GM18907 (cell line): ENCODE measurements around the gene IFNA1.
A peak's percentile ranks its signal among the peaks of the same experiment; 100 is the strongest.
"Not testable (repeated sequence)": the region's sequence is repeated elsewhere in the genome, so short reads cannot be mapped to it uniquely, and the experiment has no call there.

ENCODE experiments used
- ATAC-seq: cut with Tn5 transposase; IDR thresholded peaks from one replicate; pipeline ENCODE4 v1.9.1; 2021; ENCODE audit warnings: mild to moderate bottlenecking, moderate library complexity; ENCODE audit not compliant: unreplicated experiment

The IFNA1 gene

DNA sequence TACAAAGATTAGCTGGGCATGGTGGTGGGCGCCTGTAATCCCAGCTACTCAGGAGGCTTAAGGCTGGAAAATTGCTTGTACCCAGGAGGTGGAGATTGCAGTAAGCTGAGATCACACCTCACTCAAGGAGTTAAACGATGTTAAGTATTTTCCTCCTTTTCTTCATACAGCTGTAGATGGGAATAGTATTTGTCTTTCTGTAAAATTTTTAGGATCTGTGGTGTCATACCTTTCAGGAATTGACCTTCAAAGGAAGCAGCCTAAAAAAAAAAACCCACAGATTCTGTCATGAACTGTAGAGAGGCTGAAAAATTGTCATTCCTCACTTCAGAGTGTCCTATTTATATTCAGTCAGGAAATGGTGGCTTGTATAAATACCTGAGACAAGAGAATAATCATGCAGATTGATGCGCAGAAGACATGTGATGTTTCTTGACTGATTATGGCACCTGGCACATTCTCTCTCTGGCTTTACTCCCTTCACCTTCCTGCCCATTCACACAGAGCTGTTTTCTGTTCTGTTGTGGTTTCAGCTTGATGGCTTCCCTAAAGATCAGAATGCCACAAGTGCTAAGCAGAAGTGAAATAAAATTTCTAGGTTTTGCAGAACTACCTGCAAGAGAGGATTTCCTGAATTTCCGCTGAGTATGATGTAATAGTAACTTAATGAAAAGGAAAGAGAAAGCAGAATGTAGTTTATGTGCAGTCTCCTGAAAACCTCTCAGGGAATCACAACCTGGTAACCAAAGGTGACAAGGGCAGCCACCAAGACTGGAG is 3.8 kb downstream of the IFNA1 start:
- ATAC-seq = peak; percentile 96

- not testable (repeated sequence) for ATAC-seq
Observed at GRCh38 chr9:21449312-21449711, 9.1 kb downstream of the IFNA1 start.

- no peak for ATAC-seq
Observed at GRCh38 chr9:21450733-21451394, 10.6 kb downstream of the IFNA1 start.

- ATAC-seq = no peak
Observed at GRCh38 chr9:21452681-21453080, 12.4 kb downstream of the IFNA1 start.

GRCh38 chr9:21454149-21454548 is 13.9 kb downstream of the IFNA1 start:
- ATAC-seq = no peak

- ATAC-seq = peak; percentile 96
Observed at GRCh38 chr9:21455320-21455719, 15.1 kb downstream of the IFNA1 start.

DNA sequence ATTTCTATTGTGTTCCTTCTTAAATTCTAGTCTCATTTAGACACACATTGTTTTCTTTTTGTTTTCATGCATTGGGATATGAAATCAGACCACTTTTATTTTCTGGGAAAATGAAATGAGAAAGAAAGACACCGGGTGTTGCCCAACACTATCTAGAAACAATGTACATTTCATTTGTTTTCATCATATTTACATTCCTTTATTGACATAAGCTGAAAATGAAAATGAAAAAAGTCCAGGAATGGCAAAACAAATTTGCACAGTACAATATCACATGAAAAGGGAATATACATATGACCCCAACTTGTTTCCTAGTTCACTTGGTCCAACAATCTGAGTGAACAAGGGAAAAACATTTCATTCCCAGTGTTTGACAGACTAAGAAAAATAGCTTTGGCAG is 21.1 kb downstream of the IFNA1 start:
- no peak for ATAC-seq

DNA sequence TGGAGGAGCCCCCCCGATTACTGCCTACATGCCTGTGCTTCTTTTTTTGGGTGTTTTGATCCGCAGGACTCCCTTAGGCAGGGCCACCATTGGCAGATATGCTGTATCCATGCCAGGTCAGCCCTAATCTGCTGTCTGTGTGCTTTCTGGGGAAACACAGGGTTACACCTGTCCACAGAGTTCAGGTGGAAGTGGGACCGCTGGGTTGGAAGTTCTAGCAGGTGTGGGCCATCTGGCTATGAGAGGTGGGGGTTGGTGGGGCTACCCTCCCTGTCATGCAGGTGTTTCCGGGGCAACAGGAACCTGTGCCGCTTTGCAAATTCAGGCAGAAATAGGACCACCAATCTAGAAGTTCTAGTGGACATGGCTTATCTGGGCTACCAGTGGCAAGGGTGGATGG is 24.9 kb downstream of the IFNA1 start:
- ATAC-seq = no peak

- no peak for ATAC-seq
Observed at GRCh38 chr9:21465859-21466518, 25.8 kb downstream of the IFNA1 start.

- no peak for ATAC-seq
Observed at GRCh38 chr9:21470126-21470525, 29.9 kb downstream of the IFNA1 start.

DNA sequence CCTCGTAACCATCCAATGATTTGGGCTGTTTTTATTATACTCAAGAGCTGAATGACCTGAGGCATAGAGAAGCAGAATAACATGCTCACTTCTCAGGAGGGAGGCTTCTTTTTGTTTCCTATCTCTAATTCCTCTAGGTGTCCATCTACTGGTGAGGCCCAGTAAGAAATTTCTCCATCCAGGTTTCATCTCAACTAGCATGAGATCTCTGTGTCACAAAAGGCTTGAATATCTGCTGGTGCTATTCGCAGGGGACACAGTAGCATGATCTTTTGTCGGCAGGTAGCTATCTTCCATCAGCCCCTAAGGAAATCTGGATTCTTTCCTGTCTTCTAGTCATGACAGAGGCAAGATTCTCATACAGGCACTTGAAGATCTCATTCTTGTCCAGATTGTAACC is 33.0 kb downstream of the IFNA1 start:
- ATAC-seq = no peak

DNA sequence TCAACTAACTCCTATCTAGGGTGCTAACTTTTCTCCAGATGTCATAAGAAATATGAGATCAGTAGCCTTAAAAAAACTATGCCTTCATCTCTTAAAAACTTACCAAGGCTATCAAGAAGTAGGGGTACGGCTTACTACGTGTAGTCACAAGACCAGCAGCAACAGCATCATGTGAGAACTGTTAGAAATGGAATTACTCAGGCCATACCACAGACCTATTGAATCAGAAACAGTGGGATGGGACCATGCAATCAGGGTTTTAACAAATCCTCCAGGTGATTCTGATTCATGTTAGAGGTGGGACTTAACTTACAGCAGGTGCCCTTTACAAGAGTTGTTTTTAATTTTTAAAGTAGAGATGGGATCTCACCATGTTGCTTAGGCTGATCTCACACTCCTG is 37.2 kb downstream of the IFNA1 start:
- ATAC-seq = no peak

DNA sequence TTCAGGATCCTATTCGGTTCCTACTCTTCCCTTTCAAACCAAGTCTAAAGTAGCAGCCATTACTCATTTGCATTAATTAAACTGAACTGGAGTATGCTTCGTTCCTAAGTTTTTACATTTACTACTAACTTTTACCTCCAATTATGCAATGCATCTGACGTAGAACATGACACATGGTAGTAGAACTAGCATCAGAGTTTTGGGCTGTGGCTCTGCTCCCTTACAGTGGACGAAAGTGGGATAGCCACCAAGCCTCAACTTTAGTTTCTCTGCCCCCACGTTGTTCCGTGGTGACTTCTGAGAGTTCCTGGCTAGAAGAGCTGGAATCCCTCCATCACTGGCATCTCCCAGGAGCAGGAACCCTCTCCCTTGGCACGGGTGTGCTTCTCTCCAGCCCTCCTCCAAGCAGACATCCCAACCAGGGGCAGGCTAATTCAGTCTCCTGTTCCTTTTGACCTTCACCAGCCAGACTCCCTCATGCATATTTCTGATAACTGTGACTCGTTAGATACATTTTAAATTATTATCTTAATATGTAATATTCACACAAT is 39.0 kb downstream of the IFNA1 start:
- ATAC-seq = no peak

DNA sequence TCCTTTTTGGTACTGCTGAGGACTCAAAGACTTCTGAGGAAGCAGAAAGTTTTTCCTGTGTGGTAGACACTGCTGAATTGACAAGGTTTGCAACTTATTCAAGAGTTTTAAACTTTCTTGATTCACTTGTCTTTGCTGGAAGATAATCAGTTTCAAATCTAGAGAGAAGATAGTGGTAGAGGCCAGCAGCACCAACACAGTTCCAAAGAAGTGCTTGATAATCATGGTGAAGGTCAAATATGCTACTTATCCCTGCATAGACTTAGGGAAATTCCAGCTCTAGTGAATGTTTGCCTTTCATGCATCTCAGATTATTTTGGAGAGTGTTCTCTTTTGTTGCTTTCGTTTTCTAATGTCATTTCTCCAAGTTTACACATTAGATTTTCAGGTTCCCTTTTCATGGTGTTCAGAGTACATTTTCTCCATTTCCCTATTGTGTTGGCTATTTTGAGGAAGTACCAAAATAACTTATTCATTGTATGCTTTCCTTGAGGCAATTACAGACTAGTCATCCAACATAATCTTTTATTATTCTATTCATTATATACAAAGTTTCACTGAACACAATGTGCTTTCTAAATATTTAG is 41.3 kb downstream of the IFNA1 start:
- no peak for ATAC-seq

- ATAC-seq = no peak
Observed at GRCh38 chr9:21482213-21482612, 42.0 kb downstream of the IFNA1 start, which contains the start of gene IFNE. Gene IFNE (minus strand): TSS chr9:21482313. CDS start chr9:21481694, 619 bp downstream.
